Activated T-cell treated with anti-CD3 and anti-CD28 coated beads for 24 hours (primary cell): Measurements from ENCODE around the gene PAQR5.
"Not testable (repeated sequence)": the region's sequence is repeated elsewhere in the genome, so short reads cannot be mapped to it uniquely, and the experiment has no call there.

Experiments used
- DNase-seq: peaks from one replicate; pipeline ENCODE4 v3.0.0-alpha.2; 2020; ENCODE audit warnings: low read depth

Gene PAQR5

GRCh38 chr15:69293741-69294615 lies 4.7 kb upstream of the PAQR5 start:
- no peak for DNase-seq

GRCh38 chr15:69296606-69297005 lies 2.1 kb upstream of the PAQR5 start:
- DNase-seq: no peak

- no peak for DNase-seq
Measured at GRCh38 chr15:69297642-69298353, 914 bp upstream of the PAQR5 start.

- no peak for DNase-seq
Measured at GRCh38 chr15:69298354-69298696, 387 bp upstream of the PAQR5 start.

GRCh38 chr15:69299451-69299886 lies 757 bp downstream of the PAQR5 start:
- DNase-seq: no peak

GRCh38 chr15:69299943-69300588 lies 1.4 kb downstream of the PAQR5 start:
- DNase-seq: no peak

- not testable (repeated sequence) for DNase-seq
Measured at GRCh38 chr15:69301101-69301500, 2.4 kb downstream of the PAQR5 start.

- not testable (repeated sequence) for DNase-seq
Measured at GRCh38 chr15:69302087-69302486, 3.4 kb downstream of the PAQR5 start.

GRCh38 chr15:69302929-69303328 lies 4.2 kb downstream of the PAQR5 start:
- DNase-seq: no peak

GRCh38 chr15:69303337-69304181 lies 4.8 kb downstream of the PAQR5 start:
- DNase-seq: no peak

- no peak for DNase-seq
Measured at GRCh38 chr15:69304182-69304545, 5.5 kb downstream of the PAQR5 start.

GRCh38 chr15:69305204-69305931 lies 6.7 kb downstream of the PAQR5 start:
- DNase-seq: no peak

- no peak for DNase-seq
Measured at GRCh38 chr15:69305933-69306568, 7.3 kb downstream of the PAQR5 start.

GRCh38 chr15:69307939-69308338 lies 9.2 kb downstream of the PAQR5 start:
- DNase-seq: no peak

- no peak for DNase-seq
Measured at GRCh38 chr15:69308949-69309348, 10.2 kb downstream of the PAQR5 start.

- DNase-seq: no peak
Measured at GRCh38 chr15:69311319-69311721, 12.6 kb downstream of the PAQR5 start.

GRCh38 chr15:69313432-69314000 lies 14.8 kb downstream of the PAQR5 start:
- no peak for DNase-seq

GRCh38 chr15:69314131-69314530 lies 15.4 kb downstream of the PAQR5 start:
- DNase-seq: no peak

GRCh38 chr15:69314736-69315135 lies 16.0 kb downstream of the PAQR5 start:
- DNase-seq: no peak

GRCh38 chr15:69315402-69316110 lies 16.8 kb downstream of the PAQR5 start:
- no peak for DNase-seq
